Right renal cortex interstitium (tissue), 3 donors: ENCODE data around the gene ZBP1. TPM values are rescaled to one million over a fixed set of nuclear protein-coding genes. Genes with fewer than 3 reads are reported as not detected.

ENCODE experiments used
- DNase-seq, 3 donors: peaks; one replicate each; pipeline ENCODE4 v3.0.0-alpha.2; 2013; ENCODE audit warnings: low read depth in 3 of 3, low spot score in 2 of 3
- polyA plus RNA-seq, 3 donors: library from polyadenylated mRNA; unstranded; fragments of 120-200 nt; gene quantifications; one replicate each; pipeline ENCODE4 v1.2.1, GENCODE V29; 2013; ENCODE audit not compliant: insufficient read length in 3 of 3

ZBP1 gene
- polyA plus RNA-seq, 3 donors: 0.06 to 0.21 TPM; not detected in 1

- DNase-seq: no peak
Measured at GRCh38 chr20:57561356-57562279, 58.6 kb downstream of the ZBP1 start.

GRCh38 chr20:57560554-57561355 is 59.5 kb downstream of the ZBP1 start, which contains the start of gene PCK1:
Gene PCK1, plus strand, starts transcription at chr20:57561110. Its CDS starts 302 bp downstream, at chr20:57561412.
- no peak for DNase-seq

- no peak for DNase-seq
Measured at GRCh38 chr20:57559658-57560553, 60.3 kb downstream of the ZBP1 start.

DNA sequence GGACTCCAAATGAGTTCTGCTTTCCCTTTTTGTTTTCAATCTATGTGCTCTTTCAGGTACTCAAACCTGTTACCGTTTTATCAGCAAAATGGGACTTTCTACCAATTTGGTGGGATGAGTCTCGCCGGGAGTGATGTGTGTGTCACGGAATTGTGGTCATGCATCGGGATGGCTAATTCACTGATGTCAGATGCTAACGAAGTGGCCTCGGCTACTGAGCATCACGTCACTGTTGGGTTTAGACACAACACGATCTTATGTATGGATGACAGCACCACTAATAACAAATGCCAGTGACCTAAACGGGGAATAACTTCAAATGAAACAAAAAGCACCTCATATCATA is 61.0 kb downstream of the ZBP1 start:
- no peak for DNase-seq

GRCh38 chr20:57558614-57559288 is 61.5 kb downstream of the ZBP1 start:
- no peak for DNase-seq

- no peak for DNase-seq
Measured at GRCh38 chr20:57557926-57558613, 62.2 kb downstream of the ZBP1 start.

DNA sequence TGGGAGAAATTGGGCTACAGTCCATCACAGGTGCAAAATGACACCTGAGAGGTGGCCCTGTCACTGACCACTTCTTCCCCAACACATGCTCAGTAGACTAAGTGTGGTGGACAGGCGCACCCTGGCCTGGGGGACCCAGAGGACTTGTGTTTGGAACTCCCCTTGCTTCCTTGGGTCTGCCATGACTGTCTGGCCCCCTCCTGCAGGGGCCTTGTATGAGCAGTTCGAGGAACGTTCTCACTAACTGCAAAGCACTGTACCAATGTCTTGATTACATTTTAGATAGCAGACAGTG is 63.3 kb downstream of the ZBP1 start:
- no peak for DNase-seq

DNA sequence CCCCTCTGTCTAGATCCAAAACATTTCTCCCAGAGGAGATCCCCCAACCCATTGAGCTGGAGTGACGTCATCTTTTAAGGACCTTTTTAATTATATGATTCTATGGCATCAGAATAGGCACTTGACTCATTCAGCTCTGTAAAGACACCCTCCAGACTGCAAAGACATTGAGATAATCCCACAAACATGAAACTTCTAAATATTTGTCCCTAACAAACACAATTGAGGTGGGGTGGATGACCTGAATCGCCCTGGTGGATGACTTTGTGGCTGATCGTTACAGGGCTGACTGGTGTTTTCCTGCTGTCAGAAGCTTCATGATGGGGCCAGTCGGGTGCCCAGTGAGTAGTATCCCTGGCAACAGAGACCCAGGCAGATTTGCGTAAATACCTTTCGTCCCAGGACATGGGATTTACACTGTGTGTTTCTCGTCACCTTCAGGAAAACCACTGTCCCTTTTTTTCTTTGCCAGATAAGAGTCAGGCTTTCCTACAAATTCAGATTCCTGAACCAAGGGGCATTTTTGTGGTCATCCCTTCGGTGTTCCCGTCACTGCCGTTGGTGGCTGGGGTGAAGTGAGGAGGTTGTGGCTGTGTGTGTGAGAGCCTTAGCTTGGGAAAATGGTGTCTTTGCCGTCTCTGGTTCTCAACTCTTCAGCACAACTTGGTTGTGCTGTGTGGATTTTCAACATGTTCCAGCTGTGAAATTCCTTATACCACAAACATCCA is 64.6 kb downstream of the ZBP1 start:
- DNase-seq: no peak

Other genes with a start within 250 kb of the ZBP1 start
- 10 to 100 TPM; 19.9 to 29.5 (median 24.1) TPM for gene RBM38, start 229.0 kb downstream of the ZBP1 start, polyA plus RNA-seq
- 1 to 10 TPM; 1.4 to 3.4 (median 2.2) TPM for gene CTCFL, start 95.3 kb downstream of the ZBP1 start, polyA plus RNA-seq
- 10 to 100 TPM in 2 of 3 donors, 1 to 10 TPM in 1; 4.3 to 15.0 (median 10.6) TPM for gene PCK1, start 59.3 kb downstream of the ZBP1 start, polyA plus RNA-seq
- 10 to 100 TPM; 18.2 to 21.3 (median 20.5) TPM for gene PMEPA1, start 89.6 kb upstream of the ZBP1 start, polyA plus RNA-seq